ENCODE data around the gene SHC4. TPM values are rescaled to one million over a fixed set of nuclear protein-coding genes. Genes with fewer than 3 reads are reported as not detected.

Gene SHC4
- total and polyA plus RNA-seq, 2 experiments from 2014 or later: 0.43 to 0.45 TPM

DNA sequence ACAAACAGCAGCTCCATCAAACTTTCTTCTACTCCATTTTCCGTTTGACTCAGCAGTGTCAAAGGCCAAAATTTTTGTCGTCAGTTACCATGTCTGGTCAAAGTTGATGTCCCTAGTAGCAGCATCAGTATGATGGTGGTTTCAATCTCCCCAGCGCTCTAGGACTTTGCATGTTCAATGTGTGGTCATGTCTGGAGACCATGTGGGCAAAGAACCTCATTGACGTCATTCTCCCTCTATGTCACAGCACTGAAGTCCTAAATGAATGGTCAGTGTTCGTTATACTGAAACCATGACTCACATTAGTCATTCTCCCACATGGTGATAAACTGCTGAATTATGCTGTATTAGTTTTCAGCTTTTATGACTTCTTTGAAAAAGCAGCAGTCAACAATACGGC lies 23.2 kb downstream of the SHC4 start:
- TF ChIP-seq EZH2 (IDR thresholded peaks at IDR 0.05; ENCODE audit: insufficient read depth, poor library complexity, severe bottlenecking) (no peak), EZH2phosphoT487 (IDR thresholded peaks at IDR 0.05; ENCODE audit: insufficient read depth, low read depth) (no peak)
- H3K9me2 ChIP-seq (ENCODE audit: insufficient read depth): 0 out of 2 replicates have a peak, but pooled peaks cover 7% of the 10 kb centered on the region
- in situ Hi-C loops (cut with MboI): no loop called here
- H3F3A ChIP-seq (ENCODE audit: insufficient read depth): peaks cover 62% of the 10 kb centered on the region
- H3K4me1 ChIP-seq (ENCODE audit: insufficient read depth): peaks cover 54% of the 10 kb centered on the region
- no peaks in the 10 kb centered on the region for H3K36me3 ChIP-seq (ENCODE audit: low read depth)
- peak overlapping the region; percentile 94 for H3K27ac ChIP-seq
- no peaks in the 10 kb centered on the region for H3K9me3 ChIP-seq (ENCODE audit: low read depth)
- WGBS, 2 experiments (ENCODE audit: low coverage in 1 of 2, low lambda C conversion rate in 2 of 2, missing lambda C conversion rate in 2 of 2): 19 to 24% methylated on average over 6 of the region's 6 CpGs
- H3K79me2 ChIP-seq (ENCODE audit: insufficient read depth): no peaks in the 10 kb centered on the region
- peak overlapping the region; percentile 72 for H3K4me2 ChIP-seq (ENCODE audit: unreplicated experiment)
- no peaks in the 10 kb centered on the region for H4K20me1 ChIP-seq (ENCODE audit: insufficient read depth)
- peak; percentile 96 for DNase-seq
- H3K4me3 ChIP-seq: peak overlapping the region; percentile 38
- no peaks in the 10 kb centered on the region for H3K27me3 ChIP-seq (replicated peaks; ENCODE audit: insufficient read depth)
- peak overlapping the region; percentile 53 for H2AFZ ChIP-seq
- peak overlapping the region; percentile 56 for H3K9ac ChIP-seq

DNA sequence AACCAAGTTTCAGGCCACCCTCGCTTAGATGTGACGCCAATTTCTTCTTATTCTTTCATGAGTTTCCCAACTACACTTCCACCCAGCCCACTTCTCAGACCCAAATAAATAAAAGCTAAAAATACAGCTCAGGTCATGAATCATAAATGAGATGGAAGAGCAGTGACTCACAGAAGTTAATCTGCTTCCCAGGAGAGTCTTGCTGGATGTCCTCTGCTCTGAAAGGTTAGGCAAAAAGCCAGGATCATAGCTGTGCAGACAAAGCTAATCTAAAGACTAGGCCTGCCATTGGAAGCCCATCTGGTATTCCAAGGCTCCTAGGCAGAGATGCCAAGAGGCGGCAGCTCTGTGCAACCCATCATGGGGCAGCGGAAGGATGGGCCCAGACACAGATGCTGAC lies 24.1 kb downstream of the SHC4 start:
- Histone ChIP-seq H3K9me3 (ENCODE audit: low read depth) (no peaks in the 10 kb centered on the region), H3F3A (ENCODE audit: insufficient read depth) (peaks cover 64% of the 10 kb centered on the region), H4K20me1 (ENCODE audit: insufficient read depth) (no peaks in the 10 kb centered on the region), H2AFZ (no peak overlapping the region), H3K4me2 (ENCODE audit: unreplicated experiment) (no peak overlapping the region), H3K79me2 (ENCODE audit: insufficient read depth) (no peaks in the 10 kb centered on the region), H3K4me1 (ENCODE audit: insufficient read depth) (peaks cover 59% of the 10 kb centered on the region), H3K27ac (peak overlapping the region; percentile 94), H3K27me3 (replicated peaks; ENCODE audit: insufficient read depth) (no peaks in the 10 kb centered on the region), H3K4me3 (no peak overlapping the region), H3K9me2 (ENCODE audit: insufficient read depth) (0 out of 2 replicates have a peak, but pooled peaks cover 7% of the 10 kb centered on the region), H3K36me3 (ENCODE audit: low read depth) (no peaks in the 10 kb centered on the region), H3K9ac (peak overlapping the region; percentile 40)
- DNase-seq: peak; percentile 98
- in situ Hi-C loops (cut with MboI): no loop called here
- WGBS, 2 experiments (ENCODE audit: low coverage in 1 of 2, low lambda C conversion rate in 2 of 2, missing lambda C conversion rate in 2 of 2): 29 to 32% methylated on average over 4 of the region's 4 CpGs
- TF ChIP-seq EZH2phosphoT487 (IDR thresholded peaks at IDR 0.05; ENCODE audit: insufficient read depth, low read depth) (no peak), EZH2 (IDR thresholded peaks at IDR 0.05; ENCODE audit: insufficient read depth, poor library complexity, severe bottlenecking) (no peak)

DNA sequence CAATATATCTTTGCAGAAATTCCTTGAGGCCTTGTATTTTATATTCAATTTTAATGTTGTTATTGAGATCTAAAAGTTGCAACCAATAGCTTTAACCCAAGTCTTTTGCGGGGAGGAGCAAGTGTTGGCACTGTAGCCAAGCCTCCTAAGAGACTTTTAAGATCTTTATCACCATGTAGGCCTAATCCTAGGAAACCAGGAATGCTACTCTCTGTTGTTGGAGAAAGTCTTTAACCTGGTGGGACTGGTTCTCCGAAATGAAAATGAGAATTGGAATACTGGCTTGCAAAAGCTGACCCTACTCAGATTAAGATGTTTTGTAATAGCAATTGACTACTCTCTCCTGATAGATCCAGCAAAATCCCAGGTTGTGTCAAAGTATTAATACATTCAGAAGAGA lies 25.8 kb downstream of the SHC4 start:
- in situ Hi-C loops (cut with MboI): no loop called here
- TF ChIP-seq EZH2phosphoT487 (IDR thresholded peaks at IDR 0.05; ENCODE audit: insufficient read depth, low read depth): no peak
- no peak for TF ChIP-seq EZH2 (IDR thresholded peaks at IDR 0.05; ENCODE audit: insufficient read depth, poor library complexity, severe bottlenecking)
- Histone ChIP-seq H3K36me3 (ENCODE audit: low read depth) (no peaks in the 10 kb centered on the region), H3K9me3 (ENCODE audit: low read depth) (no peaks in the 10 kb centered on the region), H3F3A (ENCODE audit: insufficient read depth) (peaks cover 64% of the 10 kb centered on the region), H3K4me2 (ENCODE audit: unreplicated experiment) (no peak overlapping the region), H2AFZ (no peak overlapping the region), H4K20me1 (ENCODE audit: insufficient read depth) (no peaks in the 10 kb centered on the region), H3K27me3 (replicated peaks; ENCODE audit: insufficient read depth) (no peaks in the 10 kb centered on the region), H3K27ac (peak overlapping the region; percentile 93; the same call in 1 of the 2 replicates), H3K79me2 (ENCODE audit: insufficient read depth) (no peaks in the 10 kb centered on the region), H3K4me3 (no peak overlapping the region), H3K9ac (no peak overlapping the region), H3K4me1 (ENCODE audit: insufficient read depth) (peaks cover 60% of the 10 kb centered on the region), H3K9me2 (ENCODE audit: insufficient read depth) (0 out of 2 replicates have a peak, but pooled peaks cover 3% of the 10 kb centered on the region)
- 98% methylated on average over 2 of the region's 2 CpGs for WGBS, 2 experiments (ENCODE audit: low coverage in 1 of 2, low lambda C conversion rate in 2 of 2, missing lambda C conversion rate in 2 of 2)
- DNase-seq: no peak

DNA sequence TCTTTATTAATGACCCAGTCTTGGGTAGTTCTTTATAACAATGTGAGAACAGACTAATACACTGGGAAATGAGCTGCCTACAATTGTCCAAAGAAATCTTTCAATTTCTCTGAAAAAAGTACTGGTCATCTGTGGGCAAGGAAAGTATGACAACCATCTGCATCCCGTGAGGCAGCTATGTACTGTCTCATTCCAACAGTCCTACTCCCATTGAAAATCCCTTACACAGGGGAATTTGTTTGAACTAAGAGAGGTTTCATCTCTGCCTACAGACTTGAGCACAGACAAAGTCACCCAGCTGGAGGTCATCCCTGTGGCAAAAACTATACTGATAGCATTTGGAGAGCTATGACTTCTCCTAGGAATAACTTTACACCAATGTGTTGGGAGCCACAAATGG lies 27.1 kb downstream of the SHC4 start:
- peaks cover 64% of the 10 kb centered on the region for H3F3A ChIP-seq (ENCODE audit: insufficient read depth)
- H3K79me2 ChIP-seq (ENCODE audit: insufficient read depth): no peaks in the 10 kb centered on the region
- H3K9ac ChIP-seq: peak overlapping the region; percentile 66
- H3K36me3 ChIP-seq (ENCODE audit: low read depth): no peaks in the 10 kb centered on the region
- DNase-seq: peak; percentile 89
- H3K4me2 ChIP-seq (ENCODE audit: unreplicated experiment): peak overlapping the region; percentile 77
- in situ Hi-C loops (cut with MboI): no loop called here
- TF ChIP-seq EZH2 (IDR thresholded peaks at IDR 0.05; ENCODE audit: insufficient read depth, poor library complexity, severe bottlenecking) (no peak), EZH2phosphoT487 (IDR thresholded peaks at IDR 0.05; ENCODE audit: insufficient read depth, low read depth) (no peak)
- H3K9me2 ChIP-seq (ENCODE audit: insufficient read depth): no peaks in the 10 kb centered on the region
- WGBS, 2 experiments (ENCODE audit: low coverage in 1 of 2, low lambda C conversion rate in 2 of 2, missing lambda C conversion rate in 2 of 2): 0% methylated on average over 1 of the region's 1 CpG
- peak overlapping the region; percentile 93 for H3K27ac ChIP-seq
- peaks cover 60% of the 10 kb centered on the region for H3K4me1 ChIP-seq (ENCODE audit: insufficient read depth)
- no peaks in the 10 kb centered on the region for H4K20me1 ChIP-seq (ENCODE audit: insufficient read depth)
- H3K9me3 ChIP-seq (ENCODE audit: low read depth): no peaks in the 10 kb centered on the region
- peak overlapping the region; percentile 65 for H2AFZ ChIP-seq
- no peaks in the 10 kb centered on the region for H3K27me3 ChIP-seq (replicated peaks; ENCODE audit: insufficient read depth)
- H3K4me3 ChIP-seq: peak overlapping the region; percentile 40; the same call in 1 of the 2 replicates

DNA sequence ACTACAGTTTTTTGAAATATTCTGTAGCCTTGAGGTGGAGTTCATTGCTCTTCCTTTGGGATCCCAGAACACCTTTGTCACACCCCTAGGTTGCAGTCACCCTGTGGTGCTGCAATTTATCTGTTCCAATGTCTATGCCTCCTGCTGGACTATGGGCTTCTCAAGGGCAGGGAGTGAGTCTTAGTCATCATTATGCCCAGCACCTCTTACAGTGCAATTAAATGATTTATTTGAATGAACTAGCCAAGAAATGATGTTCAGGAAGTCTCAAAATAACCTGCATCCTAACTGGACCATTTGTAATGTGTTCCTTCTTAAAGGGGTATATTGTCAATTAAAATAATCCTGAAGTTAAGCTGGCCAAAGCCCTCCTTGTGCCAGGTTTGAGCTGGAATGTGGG lies 28.5 kb downstream of the SHC4 start:
- peaks cover 48% of the 10 kb centered on the region for H3K4me1 ChIP-seq (ENCODE audit: insufficient read depth)
- TF ChIP-seq EZH2phosphoT487 (IDR thresholded peaks at IDR 0.05; ENCODE audit: insufficient read depth, low read depth) (no peak), EZH2 (IDR thresholded peaks at IDR 0.05; ENCODE audit: insufficient read depth, poor library complexity, severe bottlenecking) (no peak)
- no peak overlapping the region for H3K4me3 ChIP-seq
- H2AFZ ChIP-seq: no peak overlapping the region
- in situ Hi-C loops (cut with MboI): no loop called here
- peak overlapping the region; percentile 77 for H3K4me2 ChIP-seq (ENCODE audit: unreplicated experiment)
- H3K79me2 ChIP-seq (ENCODE audit: insufficient read depth): no peaks in the 10 kb centered on the region
- peaks cover 52% of the 10 kb centered on the region for H3F3A ChIP-seq (ENCODE audit: insufficient read depth)
- H3K27ac ChIP-seq: peak overlapping the region; percentile 93
- no peak overlapping the region for H3K9ac ChIP-seq
- no peaks in the 10 kb centered on the region for H3K27me3 ChIP-seq (replicated peaks; ENCODE audit: insufficient read depth)
- no peaks in the 10 kb centered on the region for H4K20me1 ChIP-seq (ENCODE audit: insufficient read depth)
- H3K36me3 ChIP-seq (ENCODE audit: low read depth): no peaks in the 10 kb centered on the region
- DNase-seq: no peak
- H3K9me2 ChIP-seq (ENCODE audit: insufficient read depth): no peaks in the 10 kb centered on the region
- H3K9me3 ChIP-seq (ENCODE audit: low read depth): no peaks in the 10 kb centered on the region

Data from GM23248 (cell line).